Kidney epithelial cell (primary cell): ENCODE measurements around the gene STK40. TPM values are rescaled to one million over a fixed set of nuclear protein-coding genes. Genes with fewer than 3 reads are reported as not detected.

Experiments
- DNase-seq: peaks from one replicate; pipeline ENCODE4 v3.0.0-alpha.2; 2010; ENCODE audit warnings: low read depth
- H3K27me3 ChIP-seq: 2 replicates; pipeline ENCODE4 v1.6.0; 2011; ENCODE audit warnings: low read length; ENCODE audit not compliant: control insufficient read depth, insufficient read depth
- H3K36me3 ChIP-seq: 2 replicates; pipeline ENCODE4 v1.5.1; 2011; ENCODE audit warnings: low read length; ENCODE audit not compliant: control insufficient read depth, insufficient read depth
- H3K4me3 ChIP-seq: 2 replicates; pipeline ENCODE4 v1.5.1; 2011; ENCODE audit warnings: low read depth, mild to moderate bottlenecking, control low read depth, low read length
- CTCF ChIP-seq: IDR thresholded peaks from 2 replicates; pipeline ENCODE4 v1.5.1; 2011; ENCODE audit warnings: mild to moderate bottlenecking, moderate library complexity, low read length, control low read depth, inconsistent platforms; ENCODE audit not compliant: insufficient read depth, poor library complexity, severe bottlenecking
- total RNA-seq: library from RNA; depleted of rRNA; stranded (reverse); fragments of >200 nt; gene quantifications from 2 replicates; pipeline ENCODE4 v1.2.3, GENCODE V29; 2015

The STK40 gene
- 35.6 and 37.4 TPM in 2 replicates for total RNA-seq

GRCh38 chr1:36385410-36386264, at the start of gene STK40:
STK40 (minus strand) TSS chr1:36385924; CDS start chr1:36361332, 24,592 bp downstream.
- H3K36me3 ChIP-seq, result no peaks in the 10 kb centered on the region
- no peak for TF ChIP-seq CTCF
- DNase-seq, result peak; percentile 96
- peak within 1 kb of the TSS; percentile 69 for H3K4me3 ChIP-seq
- H3K27me3 ChIP-seq, result no peaks in the 10 kb centered on the region

GRCh38 chr1:36433102-36433501, 47.4 kb upstream of the STK40 start:
- H3K27me3 ChIP-seq, result no peaks in the 10 kb centered on the region
- H3K4me3 ChIP-seq, result no peak overlapping the region
- no peak for DNase-seq
- TF ChIP-seq CTCF, result no peak
- H3K36me3 ChIP-seq, result no peaks in the 10 kb centered on the region

GRCh38 chr1:36432616-36433015, 46.9 kb upstream of the STK40 start:
- no peak overlapping the region for H3K4me3 ChIP-seq
- no peak for DNase-seq
- H3K36me3 ChIP-seq, result no peaks in the 10 kb centered on the region
- no peak for TF ChIP-seq CTCF
- no peaks in the 10 kb centered on the region for H3K27me3 ChIP-seq

- no peaks in the 10 kb centered on the region for H3K27me3 ChIP-seq
- H3K36me3 ChIP-seq, result peaks cover 2% of the 10 kb centered on the region
- DNase-seq, result no peak
- no peak overlapping the region for H3K4me3 ChIP-seq
- no peak for TF ChIP-seq CTCF
Measured at GRCh38 chr1:36425791-36426190, 40.1 kb upstream of the STK40 start.

- Histone ChIP-seq H3K36me3 (peaks cover 2% of the 10 kb centered on the region), H3K4me3 (no peak overlapping the region), H3K27me3 (no peaks in the 10 kb centered on the region)
- DNase-seq, result no peak
- no peak for TF ChIP-seq CTCF
Measured at GRCh38 chr1:36421649-36422048, 35.9 kb upstream of the STK40 start.
